Right lobe of liver (tissue), 6 donors: Measurements from ENCODE around the gene OR10A5. TPM values are rescaled to one million over a fixed set of nuclear protein-coding genes. Genes with fewer than 3 reads are reported as not detected.
"Not testable (repeated sequence)": the region's sequence is repeated elsewhere in the genome, so short reads cannot be mapped to it uniquely, and the experiment has no call there.

Source experiments
- ATAC-seq, 4 donors: fragments of 200-7000 bp; cut with Tn5 transposase; one replicate each; pipeline ENCODE4 v1.9.1; 2020; ENCODE audit warnings: mild to moderate bottlenecking in 4 of 4, moderate library complexity in 4 of 4
- DNase-seq, 3 donors: peaks; one replicate each; pipeline ENCODE4 v3.0.0-alpha.2; 2020
- H3K27ac ChIP-seq, 3 donors: fragments of 200-600 bp; one replicate each; pipeline ENCODE4 v1.8.0; 2022
- H3K27me3 ChIP-seq, 2 donors: fragments of 200-600 bp; one replicate each; pipeline ENCODE4 v1.8.0; 2022
- H3K36me3 ChIP-seq, 4 donors: fragments of 200-600 bp; sonication (generic) in 1 of 4; one replicate each; pipeline versions ENCODE4 v1.5.1 to v1.8.0; 2017 to 2022; ENCODE audit warnings: control low read depth in 1 of 4
- H3K4me1 ChIP-seq, 4 donors: fragments of 200-600 bp; sonication (generic) in 1 of 4; one replicate each; pipeline versions ENCODE4 v1.5.1 to v1.8.0; 2017 to 2022; ENCODE audit warnings: control low read depth in 1 of 4
- H3K4me3 ChIP-seq, 3 donors: fragments of 200-600 bp; one replicate each; pipeline ENCODE4 v1.8.0; 2022
- H3K9me3 ChIP-seq, 4 donors: fragments of 200-600 bp; sonication (generic) in 1 of 4; one replicate each; pipeline versions ENCODE4 v1.5.1 to v1.8.0; 2017 to 2022; ENCODE audit warnings: control low read depth in 1 of 4
- POLR2A ChIP-seq: fragments of 450-650 bp; IDR thresholded peaks from one replicate; pipeline ENCODE4 v1.6.1; 2017; ENCODE audit warnings: antibody characterized with exemption, mild to moderate bottlenecking
- WGBS: methylation state at CpG from one replicate; pipeline ENCODE4 v1.1.6; 2018; ENCODE audit warnings: low coverage, low lambda C conversion rate; ENCODE audit not compliant: insufficient coverage; ENCODE audit errors: missing lambda C conversion rate; 5-methylcytosine and 5-hydroxymethylcytosine counted together
- intact Hi-C, 2 donors: fragments of 100-400 bp; cut with DNase I; formaldehyde crosslinking; loops; one replicate each; pipeline versions ENCODE4 v1.11.2 to v1.14.1; 2022
- total RNA-seq, 6 experiments: library from RNA; depleted of rRNA in 2 of 6; stranded (reverse); fragments of >200 nt in 2 of 6; fragmentation: NEBNext Ultra II Directional in 3 of 6; extraction: Animal tissue kit (Norgen Biotek cat#: 25700) in 3 of 6; gene quantifications; one replicate each; pipeline versions ENCODE4 v1.1.0 to v1.2.4, GENCODE V29; 2016 to 2023
- TF ChIP-seq, protein P1 (sequence below), 4 donors: fragments of 200-600 bp in 3 of 4; fragments of 450-650 bp in 1 of 4; IDR thresholded peaks; one replicate each; pipeline versions ENCODE4 v1.5.1 to v1.8.0; 2016 to 2022; ENCODE audit warnings: antibody characterized with exemption in 4 of 4, mild to moderate bottlenecking in 2 of 4
- donor health status: DM: no; HTN: yes; CAD: no.
- donor health status: DM: no; HTN: no; CAD: no.
- donor health status: DM: no; HTN: no; CAD: no.
- donor health status: DM: no; HTN: yes; CAD: no.
- donor health status: DM: no; HTN: yes; CAD: no.

OR10A5 gene
- total RNA-seq, 6 experiments from 2014 or later, result not detected

GRCh38 chr11:6882751-6883150, 37.3 kb downstream of the OR10A5 start:
- no peak for DNase-seq
- no peak for TF ChIP-seq POLR2A
- Histone ChIP-seq H3K9me3 (no peaks in the 10 kb centered on the region), H3K4me3 (no peak overlapping the region), H3K27me3 (no peaks in the 10 kb centered on the region), H3K36me3 (no peaks in the 10 kb centered on the region), H3K4me1 (no peaks in the 10 kb centered on the region), H3K27ac (no peak overlapping the region)
- no peak for ATAC-seq
- intact Hi-C loops, result no loop called here

DNA sequence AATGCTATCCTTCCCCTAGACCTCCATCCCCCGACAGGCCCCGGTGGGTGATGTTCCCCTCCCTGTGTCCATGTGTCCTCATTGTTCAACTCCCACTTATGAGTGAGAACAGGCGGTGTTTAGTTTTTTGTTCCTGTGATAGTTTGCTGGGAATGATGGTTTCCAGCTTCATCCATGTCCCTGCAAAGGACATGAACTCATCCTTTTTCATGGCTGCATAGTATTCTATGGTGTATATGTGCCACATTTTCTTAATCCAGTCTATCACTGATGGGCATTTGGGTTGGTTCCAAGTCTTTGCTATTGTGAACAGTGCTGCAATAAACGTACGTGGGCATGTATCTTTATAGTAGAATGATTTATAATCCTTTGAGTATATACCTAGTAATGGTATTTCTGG, 42.2 kb downstream of the OR10A5 start:
- H3K9me3 ChIP-seq, ATAC-seq, H3K4me3 ChIP-seq, DNase-seq, intact Hi-C loops, H3K4me1 ChIP-seq, H3K27ac ChIP-seq, H3K36me3 ChIP-seq, H3K27me3 ChIP-seq: not testable (repeated sequence)
- WGBS, result 81% methylated on average over 3 of the region's 5 CpGs

DNA sequence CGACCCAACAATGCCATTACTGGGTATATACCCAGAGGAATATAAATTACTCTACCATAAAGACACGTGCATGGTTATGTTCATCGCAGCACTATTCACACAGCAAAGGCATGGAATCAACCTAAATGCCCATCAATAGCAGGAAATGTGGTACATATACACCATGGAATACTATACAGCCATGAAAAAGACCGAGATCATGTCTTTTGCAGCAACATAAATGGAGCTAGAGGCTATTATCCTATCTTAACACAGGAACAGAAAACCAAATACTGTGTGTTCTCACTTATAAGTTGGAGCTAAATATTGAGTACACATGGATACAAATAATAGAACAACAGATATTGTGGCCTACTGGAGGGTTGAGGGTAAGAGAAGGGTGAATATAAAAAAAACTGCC, 43.3 kb downstream of the OR10A5 start:
- ATAC-seq, result no peak
- no peak overlapping the region for H3K27ac ChIP-seq
- no peaks in the 10 kb centered on the region for H3K9me3 ChIP-seq
- H3K36me3 ChIP-seq, result no peaks in the 10 kb centered on the region
- DNase-seq, result no peak
- intact Hi-C loops, result no loop called here
- WGBS, result 67% methylated on average over 4 of the region's 4 CpGs
- TF ChIP-seq, protein P1, sequence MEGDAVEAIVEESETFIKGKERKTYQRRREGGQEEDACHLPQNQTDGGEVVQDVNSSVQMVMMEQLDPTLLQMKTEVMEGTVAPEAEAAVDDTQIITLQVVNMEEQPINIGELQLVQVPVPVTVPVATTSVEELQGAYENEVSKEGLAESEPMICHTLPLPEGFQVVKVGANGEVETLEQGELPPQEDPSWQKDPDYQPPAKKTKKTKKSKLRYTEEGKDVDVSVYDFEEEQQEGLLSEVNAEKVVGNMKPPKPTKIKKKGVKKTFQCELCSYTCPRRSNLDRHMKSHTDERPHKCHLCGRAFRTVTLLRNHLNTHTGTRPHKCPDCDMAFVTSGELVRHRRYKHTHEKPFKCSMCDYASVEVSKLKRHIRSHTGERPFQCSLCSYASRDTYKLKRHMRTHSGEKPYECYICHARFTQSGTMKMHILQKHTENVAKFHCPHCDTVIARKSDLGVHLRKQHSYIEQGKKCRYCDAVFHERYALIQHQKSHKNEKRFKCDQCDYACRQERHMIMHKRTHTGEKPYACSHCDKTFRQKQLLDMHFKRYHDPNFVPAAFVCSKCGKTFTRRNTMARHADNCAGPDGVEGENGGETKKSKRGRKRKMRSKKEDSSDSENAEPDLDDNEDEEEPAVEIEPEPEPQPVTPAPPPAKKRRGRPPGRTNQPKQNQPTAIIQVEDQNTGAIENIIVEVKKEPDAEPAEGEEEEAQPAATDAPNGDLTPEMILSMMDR (IDR thresholded peaks at IDR 0.05), result no peak
- no peak for TF ChIP-seq POLR2A
- H3K27me3 ChIP-seq, result no peaks in the 10 kb centered on the region
- no peaks in the 10 kb centered on the region for H3K4me1 ChIP-seq
- no peak overlapping the region for H3K4me3 ChIP-seq

DNA sequence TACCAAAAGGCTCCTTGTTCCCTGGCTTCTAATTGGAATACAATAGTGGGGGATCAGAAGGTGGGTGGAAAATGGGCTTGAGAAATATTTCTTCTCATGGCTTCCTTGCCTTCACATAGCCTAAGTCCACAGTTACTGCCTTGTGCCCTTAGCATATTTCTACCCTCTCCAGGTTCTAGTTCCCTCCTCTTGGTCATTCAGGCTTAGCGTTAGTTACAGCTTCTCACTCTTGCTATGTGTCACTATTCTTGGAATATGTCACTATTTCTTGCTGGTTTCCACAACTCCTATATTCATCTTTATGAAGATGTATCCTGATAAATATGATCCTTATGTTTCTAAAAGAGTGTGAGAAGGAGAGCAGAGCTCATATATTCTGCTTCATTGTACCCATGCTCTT, 44.4 kb downstream of the OR10A5 start:
- Histone ChIP-seq H3K27me3 (no peaks in the 10 kb centered on the region), H3K27ac (no peak overlapping the region), H3K9me3 (no peaks in the 10 kb centered on the region), H3K4me1 (no peaks in the 10 kb centered on the region), H3K4me3 (no peak overlapping the region), H3K36me3 (no peaks in the 10 kb centered on the region)
- no peak for DNase-seq
- intact Hi-C loops, result no loop called here
- TF ChIP-seq, protein P1 (IDR thresholded peaks at IDR 0.05), result no peak
- TF ChIP-seq POLR2A, result no peak
- no peak for ATAC-seq
- WGBS, result 54% methylated on average over 1 of the region's 1 CpG

GRCh38 chr11:6892400-6892799, 46.9 kb downstream of the OR10A5 start, which contains the start of gene OR2D2:
OR2D2 (minus strand) TSS chr11:6892500; CDS start chr11:6892500, 0 bp downstream.
- WGBS, result 50% methylated on average over 2 of the region's 2 CpGs
- TF ChIP-seq, protein P1 (IDR thresholded peaks at IDR 0.05), result no peak
- no peak for TF ChIP-seq POLR2A

GRCh38 chr11:6894097-6894496, 48.6 kb downstream of the OR10A5 start:
- Histone ChIP-seq H3K27me3 (no peaks in the 10 kb centered on the region), H3K27ac (no peak overlapping the region), H3K4me1 (no peaks in the 10 kb centered on the region), H3K4me3 (no peak overlapping the region), H3K9me3 (no peaks in the 10 kb centered on the region), H3K36me3 (no peaks in the 10 kb centered on the region)
- TF ChIP-seq, protein P1 (IDR thresholded peaks at IDR 0.05), result no peak
- TF ChIP-seq POLR2A, result no peak
- DNase-seq (no peak), ATAC-seq (no peak)
- intact Hi-C loops, result no loop called here

More at GRCh38 chr11:6892400-6892799, 46.9 kb downstream of the OR10A5 start, which contains the start of gene OR2D2:
- no peaks in the 10 kb centered on the region for H3K27me3 ChIP-seq
- H3K27ac ChIP-seq, result no peak within 1 kb of the TSS
- DNase-seq (no peak), ATAC-seq (no peak)
- H3K4me1 ChIP-seq, result no peaks in the 10 kb centered on the region
- no peaks in the 10 kb centered on the region for H3K36me3 ChIP-seq
- H3K9me3 ChIP-seq, result no peaks in the 10 kb centered on the region
- intact Hi-C loops, result no loop called here
- H3K4me3 ChIP-seq, result no peak within 1 kb of the TSS
